CD4-positive, alpha-beta T cell treated with Interleukin-4 for 4 hours (primary cell): ENCODE measurements around the gene KCND2.
"Not testable (repeated sequence)": the region's sequence is repeated elsewhere in the genome, so short reads cannot be mapped to it uniquely, and the experiment has no call there.

Source experiments
- DNase-seq: peaks from one replicate; pipeline ENCODE4 v3.0.0-alpha.2; 2020

Gene KCND2

GRCh38 chr7:120502825-120503224, 229.8 kb downstream of the KCND2 start:
- no peak for DNase-seq

GRCh38 chr7:120504386-120504785, 231.4 kb downstream of the KCND2 start:
- DNase-seq, result no peak

- no peak for DNase-seq
Observed at GRCh38 chr7:120505770-120506169, 232.8 kb downstream of the KCND2 start.

GRCh38 chr7:120512701-120513100, 239.7 kb downstream of the KCND2 start:
- DNase-seq, result no peak

GRCh38 chr7:120519224-120519623, 246.2 kb downstream of the KCND2 start:
- DNase-seq, result no peak

GRCh38 chr7:120521761-120522737, 249.1 kb downstream of the KCND2 start:
- DNase-seq, result no peak

- DNase-seq, result no peak
Observed at GRCh38 chr7:120523985-120524384, 251.0 kb downstream of the KCND2 start.

GRCh38 chr7:120526902-120527509, 254.0 kb downstream of the KCND2 start:
- no peak for DNase-seq

GRCh38 chr7:120529736-120530135, 256.8 kb downstream of the KCND2 start:
- DNase-seq, result no peak

GRCh38 chr7:120538335-120538734, 265.4 kb downstream of the KCND2 start:
- no peak for DNase-seq

- no peak for DNase-seq
Observed at GRCh38 chr7:120539321-120539720, 266.3 kb downstream of the KCND2 start.

- no peak for DNase-seq
Observed at GRCh38 chr7:120547605-120548004, 274.6 kb downstream of the KCND2 start.

- no peak for DNase-seq
Observed at GRCh38 chr7:120550494-120551048, 277.6 kb downstream of the KCND2 start.

GRCh38 chr7:120553491-120553890, 280.5 kb downstream of the KCND2 start:
- DNase-seq, result no peak

- no peak for DNase-seq
Observed at GRCh38 chr7:120554960-120555571, 282.1 kb downstream of the KCND2 start.

GRCh38 chr7:120564145-120564544, 291.2 kb downstream of the KCND2 start:
- no peak for DNase-seq

- DNase-seq, result no peak
Observed at GRCh38 chr7:120567204-120567603, 294.2 kb downstream of the KCND2 start.

- not testable (repeated sequence) for DNase-seq
Observed at GRCh38 chr7:120578657-120579056, 305.7 kb downstream of the KCND2 start.

- DNase-seq, result no peak
Observed at GRCh38 chr7:120582916-120583315, 309.9 kb downstream of the KCND2 start.

- DNase-seq, result no peak
Observed at GRCh38 chr7:120583899-120584586, 311.1 kb downstream of the KCND2 start.

- no peak for DNase-seq
Observed at GRCh38 chr7:120586571-120586970, 313.6 kb downstream of the KCND2 start.

GRCh38 chr7:120587243-120587642, 314.3 kb downstream of the KCND2 start:
- no peak for DNase-seq

- DNase-seq, result no peak
Observed at GRCh38 chr7:120588416-120588815, 315.4 kb downstream of the KCND2 start.
